GM19193 (cell line): Measurements from ENCODE around the gene CDR2.

Source experiments
- POLR2A ChIP-seq: IDR thresholded peaks from 4 replicates; pipeline ENCODE4 v1.6.1; 2011; ENCODE audit not compliant: insufficient read depth, insufficient read length; ENCODE audit errors: extremely low read depth

The CDR2 gene

DNA sequence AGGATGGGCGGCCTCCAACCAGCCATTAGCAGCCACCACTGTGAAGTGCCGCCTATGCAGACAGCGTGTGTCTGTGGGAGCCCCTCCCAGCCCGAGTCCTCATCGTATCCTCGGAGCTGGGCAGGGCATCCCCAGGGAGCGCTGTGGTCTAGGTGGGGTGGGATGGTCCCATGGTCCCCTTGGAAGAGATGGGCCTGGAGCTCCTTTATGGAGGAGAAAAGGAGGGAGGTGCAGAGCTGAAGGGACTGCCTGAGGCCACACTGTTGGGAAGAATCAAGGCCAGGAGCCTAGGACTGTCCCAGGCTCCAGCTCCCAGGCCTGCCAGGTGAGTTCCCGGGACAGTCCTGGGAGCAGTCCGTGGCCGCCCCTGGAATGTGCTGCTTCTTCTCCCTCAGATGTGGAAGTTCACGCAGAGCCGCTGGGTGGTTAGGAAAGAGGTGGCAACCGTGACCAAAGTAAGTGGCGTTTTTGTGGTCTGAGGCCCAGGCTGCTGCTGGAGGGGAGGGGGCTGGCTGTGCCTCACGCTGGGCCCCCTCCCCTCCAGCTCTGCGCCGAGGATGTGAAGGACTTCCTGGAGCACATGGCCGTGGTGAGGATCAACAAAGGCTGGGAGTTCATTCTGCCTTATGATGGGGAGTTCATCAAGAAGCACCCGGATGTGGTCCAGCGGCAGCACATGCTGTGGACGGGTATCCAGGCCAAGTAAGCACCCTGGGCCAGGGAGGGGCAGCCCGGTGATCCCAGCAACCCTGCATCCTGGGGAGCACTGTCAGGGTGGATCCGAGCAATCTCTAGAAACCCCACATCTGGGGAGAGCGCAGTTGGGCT, 50.2 kb downstream of the CDR2 start:
- no peak for TF ChIP-seq POLR2A

- TF ChIP-seq POLR2A, result no peak
Observed at GRCh38 chr16:22323173-22323958, 51.1 kb downstream of the CDR2 start.

DNA sequence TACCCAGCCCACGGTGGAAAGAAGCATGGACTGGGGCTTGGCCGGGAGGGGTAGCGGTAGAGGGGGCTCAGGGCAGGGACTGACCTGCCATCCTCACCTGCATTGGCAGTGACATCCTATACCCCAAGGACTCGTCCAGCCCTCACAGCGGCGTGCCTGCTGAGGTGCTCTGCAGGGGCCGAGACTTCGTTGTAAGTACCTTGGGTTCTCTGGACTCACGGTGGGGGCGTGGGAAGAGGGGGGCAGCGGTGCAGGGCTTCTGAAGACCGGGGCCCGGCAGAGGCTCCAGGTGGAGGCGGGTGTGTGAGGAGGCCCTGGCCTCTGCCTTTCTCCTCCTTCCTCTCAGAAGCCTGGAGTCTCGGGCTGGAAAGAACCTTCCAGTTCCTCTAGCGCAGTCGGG, 51.7 kb downstream of the CDR2 start:
- TF ChIP-seq POLR2A, result no peak

- TF ChIP-seq POLR2A, result no peak
Observed at GRCh38 chr16:22322021-22322471, 52.4 kb downstream of the CDR2 start.

DNA sequence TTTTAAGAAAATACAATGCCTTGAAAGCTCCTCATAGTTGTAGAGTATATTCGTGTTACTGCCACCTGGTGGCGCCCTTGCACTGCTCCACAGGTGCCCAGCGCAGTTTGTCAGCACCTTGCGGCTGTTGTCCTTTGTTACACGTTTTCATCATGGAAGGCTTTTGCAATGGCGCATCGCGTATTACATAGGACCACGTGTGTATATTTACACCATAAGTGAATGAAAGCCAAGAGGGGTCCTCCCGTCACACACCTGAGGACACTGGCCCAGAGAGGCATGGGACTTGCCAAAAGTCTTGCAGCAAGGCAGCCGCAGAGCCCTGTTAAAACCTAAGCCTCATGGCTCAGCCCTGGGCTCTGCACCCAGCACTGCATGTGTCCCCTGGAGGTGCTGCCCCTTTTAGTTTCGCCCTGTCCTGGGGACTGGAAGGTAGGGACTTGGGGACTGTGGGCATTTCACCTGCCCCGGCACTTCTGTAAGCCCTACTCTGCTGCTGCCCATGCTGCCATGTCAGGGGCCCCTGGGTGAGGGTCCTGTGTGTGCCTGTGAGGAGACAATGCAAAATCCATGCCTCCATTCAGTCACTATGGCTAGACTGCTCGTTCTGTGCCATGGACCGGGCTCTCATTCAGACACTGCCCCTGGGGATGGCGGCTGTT, 52.9 kb downstream of the CDR2 start:
- no peak for TF ChIP-seq POLR2A

GRCh38 chr16:22320572-22321339, 53.7 kb downstream of the CDR2 start:
- TF ChIP-seq POLR2A, result no peak

DNA sequence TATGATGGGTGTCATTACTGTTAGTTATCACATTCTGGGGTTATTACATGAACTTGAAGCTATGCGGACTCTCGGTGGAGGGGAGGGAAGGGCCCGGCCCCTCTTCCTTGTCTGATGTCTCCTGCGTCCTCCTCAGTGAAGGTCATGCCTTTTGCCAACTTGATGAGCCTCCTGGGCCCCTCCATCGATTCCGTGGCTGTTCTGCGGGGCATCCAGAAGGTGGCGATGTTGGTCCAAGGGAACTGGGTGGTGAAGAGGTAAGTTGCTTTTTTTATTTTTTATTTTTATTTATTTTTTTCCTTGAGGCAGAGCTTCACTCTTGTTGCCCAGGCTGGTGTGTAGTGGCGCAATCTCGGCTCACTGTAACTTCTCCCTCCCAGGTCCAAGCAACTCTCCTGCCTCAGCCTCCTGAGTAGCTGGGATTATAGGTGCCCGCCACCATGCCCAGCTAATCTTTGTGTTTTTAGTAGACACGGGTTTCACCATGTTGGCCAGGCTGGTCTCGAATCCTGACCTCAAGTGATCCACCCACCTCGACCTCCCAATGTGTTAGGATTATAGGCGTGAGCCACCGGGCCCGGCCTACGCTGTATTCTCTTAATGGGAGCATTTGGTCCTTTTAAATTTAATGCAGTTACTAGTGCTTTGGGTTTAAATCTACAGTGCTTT, 55.6 kb downstream of the CDR2 start:
- no peak for TF ChIP-seq POLR2A

DNA sequence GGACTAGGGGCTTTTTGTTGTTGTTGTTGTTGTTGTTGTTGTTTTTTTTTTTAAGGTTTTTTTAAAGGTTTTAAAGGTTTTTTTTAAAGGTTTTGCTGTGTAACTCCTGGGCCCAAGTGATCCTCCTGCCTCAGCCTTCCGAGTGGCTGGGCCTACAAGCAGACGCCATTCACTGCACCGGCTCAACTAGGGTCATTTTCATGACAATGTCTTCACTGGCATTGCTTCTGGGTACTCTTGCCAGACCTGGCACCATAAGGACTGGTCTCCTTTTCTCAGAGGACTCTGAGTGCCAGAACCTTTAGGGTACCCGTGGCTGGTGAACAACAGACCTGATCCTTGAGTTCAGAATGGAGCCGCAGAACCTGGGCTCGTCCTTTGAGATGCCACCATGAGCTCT, 56.8 kb downstream of the CDR2 start:
- TF ChIP-seq POLR2A, result no peak

- TF ChIP-seq POLR2A, result no peak
Observed at GRCh38 chr16:22317001-22317530, 57.4 kb downstream of the CDR2 start.

- TF ChIP-seq POLR2A, result no peak
Observed at GRCh38 chr16:22316411-22316811, 58.0 kb downstream of the CDR2 start.

DNA sequence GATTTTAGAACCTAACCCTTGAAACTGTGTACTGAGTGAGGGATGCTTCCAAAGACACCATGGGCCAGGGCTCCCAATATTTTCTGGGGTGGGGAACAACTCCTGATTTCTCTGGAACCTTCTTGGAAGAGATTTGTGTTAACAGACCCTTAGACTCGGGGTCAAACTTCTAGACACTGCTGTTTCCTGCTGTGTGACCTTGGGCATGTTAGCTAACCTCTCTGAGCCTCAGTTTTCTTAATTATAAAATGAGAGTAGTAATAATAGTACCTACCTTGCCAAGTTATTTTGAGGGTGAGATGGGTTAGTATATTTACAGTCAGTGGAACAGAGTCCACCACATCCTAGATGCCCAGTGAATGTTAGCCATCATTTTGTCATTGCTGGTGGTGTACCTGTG, 58.4 kb downstream of the CDR2 start:
- no peak for TF ChIP-seq POLR2A

GRCh38 chr16:22314661-22315626, 59.5 kb downstream of the CDR2 start:
- TF ChIP-seq POLR2A, result no peak
